Adipose tissue (tissue), 3 donors: ENCODE measurements around the gene INTS4. TPM values are rescaled to one million over a fixed set of nuclear protein-coding genes. Genes with fewer than 3 reads are reported as not detected.
"Not testable (repeated sequence)": the region's sequence is repeated elsewhere in the genome, so short reads cannot be mapped to it uniquely, and the experiment has no call there.

Experiments
- H3K27ac ChIP-seq: one replicate; pipeline ENCODE4 v1.5.1; 2013; ENCODE audit warnings: low read depth, low read length
- WGBS, 3 donors: extraction: QIAGEN DNeasy Blood & Tissue Kit; methylation state at CpG; one replicate each; pipeline ENCODE4 v1.1.7; 2013; 5-methylcytosine and 5-hydroxymethylcytosine counted together
- polyA plus RNA-seq, 3 donors: library from polyadenylated mRNA; stranded (reverse); fragments of 200-250 nt; gene quantifications; one replicate each; pipeline ENCODE4 v1.2.3, GENCODE V29; 2013
- donor health status: healthy with polysubstance abuse.
- donor health status: Bipolar disorder and iron deficiency.
- donor health status: healthy.

INTS4 gene
- polyA plus RNA-seq, 3 donors = 11.4 to 24.5 (median 13.2) TPM

DNA sequence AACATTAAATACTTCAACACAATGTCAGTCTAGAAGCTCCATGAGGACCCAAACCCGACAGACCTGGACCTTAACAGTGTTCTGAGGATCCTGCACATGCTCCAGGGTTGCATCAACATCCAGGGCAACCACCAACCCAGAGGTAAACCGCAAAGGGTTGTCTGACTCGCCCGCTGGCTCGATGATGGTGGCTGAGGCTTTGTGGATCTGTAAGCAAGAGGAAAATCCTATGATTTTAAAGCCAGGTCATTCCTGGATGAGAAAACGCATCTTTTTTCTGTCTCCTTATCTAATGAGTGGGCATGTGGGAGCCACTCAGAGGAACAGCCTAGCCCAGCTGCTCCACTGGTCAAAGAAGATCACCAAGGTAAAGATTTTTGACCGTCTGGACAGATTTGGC, 103.2 kb downstream of the INTS4 start:
- 95 to 96% (median 95%) methylated on average over 7 of the region's 7 CpGs for WGBS, 3 donors

DNA sequence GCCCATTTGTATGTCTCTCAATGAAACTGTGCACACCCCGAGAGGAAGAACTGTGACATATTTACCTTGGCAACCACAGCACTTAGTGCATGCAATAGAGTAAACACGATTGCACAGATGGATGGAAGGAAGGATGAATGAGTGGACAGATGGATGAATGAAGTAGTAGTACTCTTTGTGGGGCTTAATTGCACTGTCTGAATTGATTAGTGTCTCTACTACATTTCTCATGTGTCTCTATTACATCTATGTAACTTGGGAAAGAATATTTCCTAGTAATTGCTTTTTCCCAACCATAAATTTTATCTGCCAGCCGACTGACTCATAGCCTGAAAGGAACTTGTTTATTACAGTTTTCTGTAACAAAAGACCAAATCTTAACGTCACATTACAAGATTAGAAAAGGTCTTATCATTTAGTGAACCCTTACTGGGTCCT, 103.8 kb downstream of the INTS4 start:
- WGBS, 3 donors = 41 to 57% (median 49%) methylated on average over 4 of the region's 4 CpGs
- H3K27ac ChIP-seq = not testable (repeated sequence)

More for the DNA sequence above, 103.2 kb downstream of the INTS4 start:
- not testable (repeated sequence) for H3K27ac ChIP-seq

DNA sequence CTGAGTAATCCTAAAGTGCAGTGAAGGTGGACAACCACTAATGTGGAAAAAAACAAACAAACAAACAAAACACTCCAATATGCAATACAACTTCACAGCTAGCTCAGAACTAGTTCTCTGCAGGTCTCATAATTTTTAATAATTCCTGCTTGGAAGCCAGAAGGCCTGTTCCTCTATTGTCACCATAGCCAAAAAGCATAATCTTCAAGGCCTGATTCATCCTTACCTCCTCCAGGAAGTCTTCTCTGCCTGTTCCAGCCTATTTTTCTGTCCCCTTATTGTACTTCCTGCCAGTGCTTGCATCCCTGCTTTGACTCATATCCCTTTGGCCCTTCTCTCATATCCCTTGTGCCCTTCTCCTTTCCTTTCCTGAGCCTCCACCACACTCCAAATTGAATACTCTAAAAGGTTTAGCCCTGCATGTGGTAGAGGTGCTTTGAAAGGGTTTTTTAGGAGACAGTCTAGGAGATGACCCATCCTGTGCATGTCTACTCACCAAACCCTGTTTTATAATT, 104.3 kb downstream of the INTS4 start:
- not testable (repeated sequence) for H3K27ac ChIP-seq

DNA sequence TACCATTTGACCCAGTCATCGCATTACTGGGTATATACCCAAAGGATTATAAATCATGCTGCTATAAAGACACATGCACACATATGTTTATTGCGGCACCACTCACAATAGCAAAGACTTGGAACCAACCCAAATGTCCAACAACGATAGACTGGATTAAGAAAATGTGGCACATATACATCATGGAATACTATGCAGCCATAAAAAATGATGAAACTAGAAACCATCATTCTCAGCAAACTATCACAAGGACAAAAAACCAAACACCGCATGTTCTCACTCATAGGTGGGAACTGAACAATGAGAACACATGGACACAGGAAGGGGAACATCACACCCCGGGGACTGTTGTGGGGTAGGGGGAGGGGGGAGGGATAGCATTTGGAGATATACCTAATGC, 105.4 kb downstream of the INTS4 start:
- H3K27ac ChIP-seq = not testable (repeated sequence)
- WGBS, 3 donors = 84 to 93% (median 88%) methylated on average over 5 of the region's 5 CpGs

DNA sequence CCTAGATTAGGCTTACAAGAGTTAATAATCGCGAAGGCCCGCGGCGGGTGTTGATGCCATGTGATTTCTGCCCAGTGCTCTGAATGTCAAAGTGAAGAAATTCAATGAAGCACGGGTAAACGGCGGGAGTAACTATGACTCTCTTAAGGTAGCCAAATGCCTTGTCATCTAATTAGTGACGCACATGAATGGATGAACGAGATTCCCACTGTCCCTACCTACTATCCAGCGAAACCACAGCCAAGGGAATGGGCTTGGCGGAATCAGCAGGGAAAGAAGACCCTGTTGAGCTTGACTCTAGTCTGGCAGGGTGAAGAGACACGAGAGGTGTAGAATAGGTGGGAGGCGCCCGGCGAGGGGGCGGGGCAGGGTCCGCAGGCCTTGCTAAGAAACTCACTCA, 108.1 kb downstream of the INTS4 start:
- H3K27ac ChIP-seq = no peak overlapping the region
- 86 to 96% (median 95%) methylated on average over 18 of the region's 18 CpGs for WGBS, 3 donors

DNA sequence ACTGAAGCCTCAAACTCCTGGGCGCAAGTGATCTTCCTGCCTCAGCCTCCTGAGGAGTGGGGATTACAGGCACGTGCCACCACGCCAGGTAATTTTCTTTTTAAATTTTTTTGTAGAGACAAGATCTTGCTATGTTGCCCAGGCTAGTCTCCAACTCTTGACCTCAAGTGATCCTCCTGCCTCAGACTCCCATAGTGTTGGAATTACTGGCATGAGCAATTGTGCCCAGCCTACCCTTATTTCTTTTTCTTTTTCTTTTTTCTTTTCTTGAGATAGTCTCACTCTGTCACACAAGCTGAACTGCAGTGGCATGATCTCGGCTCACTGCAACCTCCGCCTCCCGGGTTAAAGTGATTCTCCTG, 109.7 kb downstream of the INTS4 start:
- no peak overlapping the region for H3K27ac ChIP-seq
- 96 to 98% (median 97%) methylated on average over 6 of the region's 6 CpGs for WGBS, 3 donors

DNA sequence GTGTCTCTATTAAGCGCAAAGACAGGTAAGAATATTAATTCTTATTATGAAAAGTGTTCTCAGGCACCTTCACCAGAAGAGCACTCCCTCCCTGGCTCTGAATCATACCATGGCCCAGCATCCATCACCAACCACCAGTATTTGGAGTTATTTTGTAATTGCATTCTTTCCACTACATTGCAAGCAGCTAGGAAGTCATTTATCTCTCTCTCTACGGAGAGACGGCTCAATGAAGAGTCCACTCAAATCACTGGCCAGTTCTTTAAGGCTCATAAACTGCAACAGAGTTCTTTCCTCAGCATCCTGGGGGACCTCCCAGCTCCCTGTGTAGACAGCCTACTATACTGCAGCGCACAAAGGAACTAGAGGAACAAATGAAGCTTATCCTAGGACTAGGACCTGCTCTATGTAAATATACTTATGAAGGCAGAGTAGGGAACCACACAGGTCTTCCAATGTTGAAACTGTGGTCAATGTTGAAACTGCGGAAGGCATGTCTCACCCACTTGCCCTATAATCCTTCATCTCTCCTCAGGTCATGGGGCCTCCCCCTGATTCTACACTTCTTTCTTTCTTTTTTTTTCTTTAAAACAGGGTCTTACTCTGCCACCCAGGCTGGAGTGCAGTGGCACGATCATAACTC, 110.2 kb downstream of the INTS4 start:
- 75 to 89% (median 81%) methylated on average over 6 of the region's 6 CpGs for WGBS, 3 donors
- no peak overlapping the region for H3K27ac ChIP-seq

DNA sequence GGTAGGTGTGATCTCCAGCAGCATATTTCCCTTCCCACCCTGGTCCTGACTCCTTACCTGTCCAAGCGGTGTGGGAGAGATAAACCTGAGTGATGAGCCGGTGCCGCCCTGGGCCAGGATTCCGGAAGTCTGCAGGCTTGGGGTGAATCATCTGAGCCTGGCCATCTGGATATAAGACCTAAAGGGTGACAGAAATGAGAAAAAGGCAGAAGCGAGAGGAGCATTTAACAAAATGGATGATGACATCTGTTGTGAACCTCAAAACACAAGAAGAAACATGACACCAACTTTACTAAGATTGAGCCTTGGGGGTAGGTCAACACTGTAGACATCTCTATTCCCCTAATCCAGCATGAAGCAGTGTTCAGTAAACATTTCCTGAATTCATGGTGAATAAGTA, 110.7 kb downstream of the INTS4 start:
- H3K27ac ChIP-seq = no peak overlapping the region
- WGBS, 3 donors = 89 to 96% (median 95%) methylated on average over 5 of the region's 5 CpGs

DNA sequence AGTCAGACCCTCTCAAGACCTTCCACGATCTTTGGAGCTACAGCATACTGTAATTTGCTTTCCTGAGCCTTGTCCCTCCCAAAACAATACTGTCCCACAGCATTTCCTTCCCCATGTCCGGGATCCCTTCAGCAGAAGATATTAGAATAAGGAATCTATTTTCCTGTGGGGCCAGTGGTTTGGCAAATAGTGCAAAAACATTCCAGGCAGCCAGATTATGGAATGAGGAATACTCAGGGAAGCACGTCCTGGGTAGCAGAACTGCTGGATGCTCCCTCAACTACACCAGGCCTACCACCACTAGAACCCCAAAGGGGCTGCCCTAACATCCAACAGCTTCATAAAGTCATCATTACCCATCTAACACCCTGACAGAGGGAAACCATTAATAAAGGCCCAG, 112.1 kb downstream of the INTS4 start:
- WGBS, 3 donors = 52 to 89% (median 74%) methylated on average over 3 of the region's 3 CpGs
- no peak overlapping the region for H3K27ac ChIP-seq

DNA sequence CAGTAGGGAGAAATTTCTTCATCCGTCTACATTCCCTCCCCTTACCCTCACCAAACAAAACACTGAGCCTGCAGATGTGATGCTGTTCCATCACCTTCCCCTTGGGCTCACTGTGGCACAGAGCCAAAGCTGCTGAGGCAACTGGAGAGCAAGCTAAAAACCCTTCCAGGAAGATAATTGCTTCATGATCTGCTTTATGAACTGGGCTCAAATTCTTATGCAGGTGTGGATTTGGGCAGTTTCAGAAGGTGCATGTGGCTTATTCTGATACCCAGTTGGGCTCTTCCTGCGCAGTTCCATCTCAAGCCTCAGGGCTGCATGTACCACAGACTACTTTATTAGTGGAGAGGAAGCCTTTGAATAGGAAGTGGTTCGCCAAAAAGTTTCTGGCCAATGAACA, 115.2 kb downstream of the INTS4 start:
- 68 to 87% (median 73%) methylated on average over 3 of the region's 3 CpGs for WGBS, 3 donors
- H3K27ac ChIP-seq = no peak overlapping the region

DNA sequence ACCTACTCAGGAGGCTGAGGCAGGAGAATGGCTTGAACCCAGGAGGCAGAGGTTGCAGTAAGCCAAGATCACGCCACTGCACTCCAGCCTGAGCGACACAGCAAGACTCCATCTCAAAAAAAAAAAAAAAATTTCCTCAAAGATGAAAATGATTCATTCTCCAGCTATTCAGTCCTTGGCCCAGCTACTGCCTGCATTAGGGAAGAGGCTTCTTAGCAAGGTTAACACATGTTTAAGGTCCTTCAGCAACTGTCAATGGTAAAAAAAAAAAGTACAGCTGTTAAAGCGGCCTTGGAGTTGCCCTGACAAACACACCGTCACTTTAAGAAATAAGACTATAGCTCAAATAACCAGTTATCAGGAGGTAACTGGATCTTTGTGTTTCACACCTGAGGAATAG, 116.2 kb downstream of the INTS4 start:
- not testable (repeated sequence) for H3K27ac ChIP-seq
- WGBS, 3 donors = 66 to 77% (median 69%) methylated on average over 4 of the region's 4 CpGs

DNA sequence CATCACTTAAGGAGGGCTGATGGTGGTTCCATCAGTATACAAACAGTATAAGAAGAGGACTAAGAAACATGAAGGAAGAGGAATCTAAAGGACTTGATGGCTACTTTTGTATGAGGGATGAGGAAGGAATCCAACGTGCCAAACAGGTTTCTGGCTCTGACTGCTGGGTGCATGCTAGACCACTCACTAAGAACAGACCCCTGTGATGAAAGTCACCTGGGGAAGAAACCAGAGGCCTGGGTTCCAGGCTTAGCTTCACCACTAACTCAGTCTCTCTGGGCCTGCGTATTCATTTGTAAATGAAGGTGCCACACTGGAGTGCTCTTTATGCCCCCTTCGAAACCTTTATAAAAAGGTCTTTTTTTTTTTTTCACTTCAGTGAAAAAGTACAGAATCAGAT, 118.4 kb downstream of the INTS4 start:
- 86 to 93% (median 86%) methylated on average over 3 of the region's 3 CpGs for WGBS, 3 donors
- no peak overlapping the region for H3K27ac ChIP-seq

DNA sequence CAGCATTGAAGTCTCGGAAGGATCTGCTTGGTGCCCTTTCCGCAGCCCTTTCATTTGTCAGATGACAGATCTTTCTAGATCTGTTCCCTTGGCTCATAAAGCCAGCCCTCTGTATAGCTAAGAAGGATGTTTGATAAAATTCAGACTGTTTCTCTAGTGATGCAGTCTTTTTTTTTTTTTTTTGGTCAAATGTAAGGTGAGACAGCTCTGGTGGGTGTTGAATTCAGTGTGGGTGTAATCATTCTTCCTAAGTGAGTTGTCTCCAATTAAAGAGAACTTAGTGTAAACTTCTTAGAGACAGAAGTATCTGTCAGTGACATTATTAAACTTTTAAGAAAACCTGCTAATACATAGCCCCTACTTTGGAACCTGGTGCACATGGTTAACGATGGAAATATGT, 120.3 kb downstream of the INTS4 start:
- H3K27ac ChIP-seq = no peak overlapping the region
- 92 to 96% (median 96%) methylated on average over 3 of the region's 3 CpGs for WGBS, 3 donors

DNA sequence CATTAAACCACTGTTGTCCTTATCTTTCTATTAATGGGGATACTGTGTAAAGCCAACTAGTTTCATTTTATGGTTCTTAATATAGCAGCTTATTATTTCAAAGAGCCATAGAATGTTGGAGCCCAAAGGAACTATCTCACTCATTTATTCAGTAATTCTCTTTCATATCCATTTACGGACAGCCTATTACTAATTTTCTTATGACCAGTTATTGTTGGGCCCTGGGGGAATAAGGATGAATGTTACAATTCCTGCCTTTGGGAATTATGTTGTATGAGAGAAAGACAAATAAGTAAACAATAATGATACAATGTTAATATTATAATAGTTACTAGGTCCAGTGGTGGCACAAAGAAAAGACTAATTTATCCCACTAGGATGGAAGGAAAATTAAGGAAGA, 121.1 kb downstream of the INTS4 start:
- WGBS, 3 donors = 81 to 90% (median 88%) methylated on average over 1 of the region's 1 CpG
- no peak overlapping the region for H3K27ac ChIP-seq

DNA sequence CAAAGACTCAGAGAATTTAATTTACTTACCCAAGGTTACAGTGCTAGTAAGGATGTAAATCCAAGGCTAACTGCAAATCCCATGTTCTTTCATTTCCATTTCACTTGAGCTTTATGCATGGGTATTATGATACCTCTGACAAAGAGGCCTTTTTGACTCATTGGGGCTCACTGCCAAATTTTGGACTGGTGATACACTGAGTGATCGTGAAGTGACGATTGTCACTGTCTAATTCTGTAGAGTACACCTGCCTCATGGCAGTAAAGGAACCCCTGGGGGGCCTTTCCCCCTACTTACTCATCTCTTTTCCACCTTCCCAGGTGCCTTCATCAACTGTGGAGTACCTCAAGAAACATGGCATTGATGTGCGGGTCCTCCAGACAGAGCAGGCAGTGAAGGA, 122.6 kb downstream of the INTS4 start:
- whole genome bisulfite sequencing, 3 donors = 94 to 100% (median 95%) methylated on average over 3 of the region's 3 CpGs
- H3K27ac ChIP-seq = no peak overlapping the region

DNA sequence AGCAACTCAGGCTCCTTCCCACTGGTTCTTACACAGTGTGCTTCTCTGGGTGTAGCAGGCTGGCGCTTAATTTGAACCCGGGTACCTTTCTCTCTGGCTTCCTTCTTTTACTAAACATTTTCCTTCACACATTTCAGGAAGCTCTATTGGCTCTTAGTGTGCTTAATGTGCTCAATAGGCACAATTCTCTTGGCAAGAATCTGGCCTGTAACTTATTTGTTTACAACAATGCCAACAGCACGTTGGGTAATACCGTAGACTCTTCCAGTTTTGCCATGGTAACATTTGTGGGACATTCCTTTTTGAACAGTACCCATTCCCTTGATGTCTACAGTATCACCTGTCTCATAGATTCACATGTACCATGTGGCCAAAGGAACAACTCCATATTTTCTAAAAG, 125.7 kb downstream of the INTS4 start:
- 97 to 98% (median 97%) methylated on average over 4 of the region's 4 CpGs for WGBS, 3 donors

DNA sequence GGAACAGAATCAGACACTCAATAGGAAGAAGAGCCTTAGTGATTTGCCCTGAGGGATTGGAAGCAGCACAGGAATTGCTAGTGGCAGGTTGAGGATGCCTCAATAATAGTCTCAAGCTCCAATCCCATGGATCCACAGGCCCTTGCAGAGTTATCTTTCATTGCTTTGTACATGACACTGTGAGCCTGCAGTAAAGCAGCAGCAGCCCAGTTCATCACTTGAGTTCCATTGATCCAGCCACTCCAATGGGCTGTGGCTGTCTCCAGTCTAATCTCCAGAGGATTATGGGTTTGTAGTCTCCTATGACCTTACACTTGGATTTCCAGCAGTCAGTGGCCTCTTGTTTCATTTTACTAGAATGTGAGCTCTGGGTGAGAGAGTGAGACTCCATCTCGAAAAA, 128.1 kb downstream of the INTS4 start:
- H3K27ac ChIP-seq = no peak overlapping the region
- whole genome bisulfite sequencing, 3 donors = 84 to 97% (median 86%) methylated on average over 1 of the region's 1 CpG

More for the DNA sequence above, 125.7 kb downstream of the INTS4 start:
- H3K27ac ChIP-seq = no peak overlapping the region

DNA sequence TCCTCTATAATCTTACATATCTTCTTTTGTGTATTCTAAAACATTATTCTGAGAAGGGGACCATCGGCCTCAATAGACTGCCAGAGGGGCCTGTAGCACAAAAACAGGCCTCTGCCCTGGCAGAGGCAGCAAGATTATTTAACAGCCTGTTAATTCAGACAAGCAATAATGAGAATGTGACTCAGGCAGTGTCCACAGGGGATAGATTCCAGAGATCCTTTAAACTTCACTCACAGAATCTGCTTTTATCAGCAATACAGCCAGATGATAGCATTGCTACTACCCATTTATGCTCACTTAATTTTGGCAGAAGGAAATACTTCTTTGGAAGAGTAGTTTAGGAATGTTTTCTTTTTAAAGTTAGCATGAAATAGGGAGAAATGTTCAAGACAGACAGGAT, 128.7 kb downstream of the INTS4 start:
- WGBS, 3 donors = 62 to 78% (median 73%) methylated on average over 1 of the region's 1 CpG
- no peak overlapping the region for H3K27ac ChIP-seq

DNA sequence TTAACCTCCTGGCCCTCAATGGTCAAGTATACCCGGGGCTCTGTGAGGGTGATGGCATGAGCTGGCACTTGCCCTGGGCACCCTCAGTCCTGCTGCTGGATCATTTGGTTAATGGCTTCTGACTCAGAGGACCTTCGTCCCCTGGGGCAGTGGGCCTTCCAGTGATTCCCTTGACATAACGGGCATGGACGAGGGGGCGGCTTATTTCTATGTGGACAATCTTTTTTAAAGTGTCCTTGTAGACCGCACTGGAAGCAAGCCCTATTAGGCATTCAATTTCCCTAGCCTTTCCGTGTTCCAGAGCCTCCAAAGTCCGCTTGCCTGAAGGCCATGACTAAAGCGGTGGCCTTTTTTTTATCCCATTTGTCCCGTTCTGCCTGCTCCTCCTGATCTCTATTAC, 133.0 kb downstream of the INTS4 start:
- H3K27ac ChIP-seq = not testable (repeated sequence)
- whole genome bisulfite sequencing, 3 donors = 62 to 94% (median 91%) methylated on average over 10 of the region's 10 CpGs

DNA sequence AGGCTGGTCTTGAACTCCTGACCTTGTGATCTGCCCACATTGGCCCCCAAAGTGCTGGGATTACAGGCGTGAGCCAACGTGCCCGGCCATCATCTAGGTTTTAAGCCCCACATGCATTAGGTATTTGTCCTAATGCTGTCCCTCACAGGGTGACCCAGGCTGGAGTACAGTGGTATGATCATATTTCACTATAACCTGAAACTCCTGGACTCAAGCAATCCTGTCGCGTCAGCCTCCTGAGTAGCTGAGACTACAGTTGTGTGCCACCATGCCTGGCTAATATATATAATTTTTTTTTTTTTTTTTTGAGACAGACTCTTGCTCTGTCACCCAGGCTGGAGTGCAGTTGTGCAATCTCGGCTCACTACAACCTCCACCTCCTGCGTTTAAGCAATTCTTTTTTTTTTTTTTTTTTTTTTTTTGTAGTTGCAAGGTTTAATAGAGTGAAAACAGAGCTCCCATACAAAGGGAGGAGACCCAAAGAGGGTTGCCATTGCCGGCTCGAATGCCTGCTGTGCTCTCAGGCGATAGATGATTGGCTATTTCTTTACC, 136.5 kb downstream of the INTS4 start:
- 89 to 93% (median 89%) methylated on average over 10 of the region's 10 CpGs for WGBS, 3 donors
- not testable (repeated sequence) for H3K27ac ChIP-seq
